Forelimb muscle (tissue), 1 donor: ENCODE data around the gene IFT52. TPM values are rescaled to one million over a fixed set of nuclear protein-coding genes. Genes with fewer than 3 reads are reported as not detected.
"Not testable (repeated sequence)": the region's sequence is repeated elsewhere in the genome, so short reads cannot be mapped to it uniquely, and the experiment has no call there.

Experiments used
- DNase-seq: peaks from one replicate; pipeline ENCODE4 v3.0.0-alpha.2; 2013; ENCODE audit warnings: low read depth
- polyA plus RNA-seq: library from polyadenylated mRNA; unstranded; fragments of 120-200 nt; gene quantifications from one replicate; pipeline ENCODE4 v1.2.1, GENCODE V29; 2013; ENCODE audit not compliant: insufficient read length

IFT52 gene
- polyA plus RNA-seq, 1 donor, result 23.4 TPM

- DNase-seq, result no peak
Observed at GRCh38 chr20:43568706-43569105, 22.0 kb upstream of the IFT52 start.

GRCh38 chr20:43569282-43569681 is 21.5 kb upstream of the IFT52 start:
- no peak for DNase-seq

- no peak for DNase-seq
Observed at GRCh38 chr20:43570496-43570895, 20.2 kb upstream of the IFT52 start.

- DNase-seq, result no peak
Observed at GRCh38 chr20:43571310-43571709, 19.4 kb upstream of the IFT52 start.

- no peak for DNase-seq
Observed at GRCh38 chr20:43571771-43572170, 19.0 kb upstream of the IFT52 start.

GRCh38 chr20:43572891-43573290 is 17.8 kb upstream of the IFT52 start:
- no peak for DNase-seq

- no peak for DNase-seq
Observed at GRCh38 chr20:43576108-43576507, 14.6 kb upstream of the IFT52 start.

- no peak for DNase-seq
Observed at GRCh38 chr20:43579861-43580793, 10.6 kb upstream of the IFT52 start.

- DNase-seq, result no peak
Observed at GRCh38 chr20:43583133-43583864, 7.4 kb upstream of the IFT52 start.

- DNase-seq, result no peak
Observed at GRCh38 chr20:43583982-43584432, 6.7 kb upstream of the IFT52 start.

GRCh38 chr20:43584448-43585136 is 6.1 kb upstream of the IFT52 start:
- no peak for DNase-seq

- DNase-seq, result no peak
Observed at GRCh38 chr20:43586641-43587040, 4.1 kb upstream of the IFT52 start.

- not testable (repeated sequence) for DNase-seq
Observed at GRCh38 chr20:43588526-43588925, 2.2 kb upstream of the IFT52 start.

GRCh38 chr20:43590036-43590391 is 723 bp upstream of the IFT52 start:
- DNase-seq, result no peak

- not testable (repeated sequence) for DNase-seq
Observed at GRCh38 chr20:43601960-43602359, 11.2 kb downstream of the IFT52 start.

GRCh38 chr20:43603124-43603523 is 12.4 kb downstream of the IFT52 start:
- DNase-seq, result no peak

- no peak for DNase-seq
Observed at GRCh38 chr20:43605715-43606114, 15.0 kb downstream of the IFT52 start.

- not testable (repeated sequence) for DNase-seq
Observed at GRCh38 chr20:43607278-43607677, 16.5 kb downstream of the IFT52 start.

- DNase-seq, result no peak
Observed at GRCh38 chr20:43631598-43631997, 40.9 kb downstream of the IFT52 start.

GRCh38 chr20:43636429-43636828 is 45.7 kb downstream of the IFT52 start:
- no peak for DNase-seq

- DNase-seq, result no peak
Observed at GRCh38 chr20:43642548-43642947, 51.8 kb downstream of the IFT52 start.

GRCh38 chr20:43650997-43651525 is 60.3 kb downstream of the IFT52 start:
- DNase-seq, result no peak
